K562 (cell line): ENCODE measurements around the gene ASF1B. TPM values are rescaled to one million over a fixed set of nuclear protein-coding genes. Genes with fewer than 3 reads are reported as not detected.
A peak's percentile ranks its signal among the peaks of the same experiment; 100 is the strongest.

ENCODE experiments used
- ATAC-seq: fragments of 200-7000 bp; cut with Tn5 transposase; 3 replicates; pipeline ENCODE4 v1.9.1; 2020; ENCODE audit warnings: moderate library complexity
- BruUV-seq: library from RNA; stranded (reverse); fragments of 400-500 nt; replicated peaks from 2 replicates; lab custom pipeline; 2021; lab: Mats Ljungman, UMichigan
- CTCF ChIA-PET: fragments of 300-600 bp; formaldehyde crosslinking; extraction: SDS; loops from one replicate; lab custom pipeline; 2021; ENCODE audit warnings: low intra/inter-chr PET ratio; lab: Yijun Ruan, JAX
- POLR2A ChIA-PET: fragments of 300-600, 350-650 bp; sonication (Branson Sonifier 250); formaldehyde crosslinking; extraction: SDS; loops from one replicate; lab custom pipeline; 2021; ENCODE audit warnings: antibody characterized with exemption, inconsistent platforms; lab: Yijun Ruan, JAX
- DNase-seq, 4 experiments: peaks; one replicate each; pipeline versions ENCODE4 v3.0.0 to v3.0.0-alpha.2; 2011 to 2018; ENCODE audit warnings: low spot score in 3 of 4, mixed read lengths in 3 of 4; ENCODE audit errors: extremely low read depth in 1 of 4
- FAIRE-seq: peaks from 2 replicates; lab custom pipeline; 2011; peaks lifted over from hg19 to GRCh38; lab: Jason Lieb, UNC
- H2AFZ ChIP-seq: 2 replicates; pipeline ENCODE4 v1.6.0; 2011; ENCODE audit warnings: low read depth, low read length, control low read depth, inconsistent platforms
- H3K27ac ChIP-seq: fragments of 200-600 bp; 3 replicates; pipeline ENCODE4 v1.8.0; 2011; ENCODE audit warnings: low read depth, mild to moderate bottlenecking, control low read depth, inconsistent platforms, low read length, moderate library complexity, mixed read lengths; ENCODE audit errors: extremely low read depth
- H3K27me3 ChIP-seq, 2 experiments: fragments of 300-600 bp in 1 of 2; 2 replicates in 1 of 2; 3 replicates in 1 of 2; pipeline versions ENCODE4 v1.6.0 to v1.8.0; 2011; ENCODE audit warnings: inconsistent platforms in 2 of 2, low read length in 2 of 2, mild to moderate bottlenecking in 1 of 2, mixed read lengths in 1 of 2, moderate library complexity in 1 of 2; ENCODE audit not compliant: control insufficient read depth in 2 of 2, insufficient read depth in 2 of 2
- H3K36me3 ChIP-seq: fragments of 300-600 bp; 3 replicates; pipeline ENCODE4 v1.8.0; 2011; ENCODE audit warnings: mild to moderate bottlenecking, low read length, inconsistent platforms; ENCODE audit not compliant: control insufficient read depth, insufficient read depth
- H3K4me1 ChIP-seq, 2 experiments: fragments of 200-600 bp in 1 of 2; replicated peaks in 1 of 2; 2 replicates in 1 of 2; 3 replicates in 1 of 2; pipeline versions ENCODE4 v1.5.1 to v1.8.0; 2011; ENCODE audit warnings: inconsistent platforms in 2 of 2, low read length in 2 of 2, mild to moderate bottlenecking in 1 of 2, mixed read lengths in 1 of 2, moderate library complexity in 1 of 2; ENCODE audit not compliant: control insufficient read depth in 2 of 2, insufficient read depth in 2 of 2
- H3K4me2 ChIP-seq: 2 replicates; pipeline ENCODE4 v1.6.1; 2011; ENCODE audit warnings: low read length, control low read depth, inconsistent platforms, mixed read lengths; ENCODE audit not compliant: insufficient read depth
- H3K4me3 ChIP-seq: fragments of 200-600 bp; sonication (generic), shearing (Covaris generic); 2 replicates; pipeline ENCODE4 v1.5.1; 2016; ENCODE audit warnings: control low read depth, inconsistent platforms
- H3K79me2 ChIP-seq: fragments of 200-600 bp; 3 replicates; pipeline ENCODE4 v1.8.0; 2011; ENCODE audit warnings: low read length, inconsistent platforms; ENCODE audit not compliant: control insufficient read depth, insufficient read depth
- H3K9ac ChIP-seq, 2 experiments: 2 replicates each; pipeline versions ENCODE4 v1.6.0 to v1.6.1; 2011; ENCODE audit warnings: low read depth in 2 of 2, low read length in 2 of 2, control low read depth in 1 of 2, inconsistent platforms in 1 of 2, mild to moderate bottlenecking in 1 of 2, mixed read lengths in 1 of 2; ENCODE audit not compliant: insufficient read depth in 1 of 2
- H3K9me1 ChIP-seq: one replicate; pipeline ENCODE4 v1.6.0; 2011; ENCODE audit warnings: inconsistent platforms, mild to moderate bottlenecking, low read length, moderate library complexity; ENCODE audit not compliant: control insufficient read depth, insufficient read depth
- H3K9me3 ChIP-seq: replicated peaks from 2 replicates; pipeline ENCODE4 v1.5.1; 2011; ENCODE audit warnings: low read depth, low read length, inconsistent platforms; ENCODE audit not compliant: control insufficient read depth, insufficient read depth
- H4K20me1 ChIP-seq: replicated peaks from 2 replicates; pipeline ENCODE4 v1.6.1; 2011; ENCODE audit warnings: low read length, inconsistent platforms, mixed read lengths; ENCODE audit not compliant: control insufficient read depth, insufficient read depth
- CSDE1 ChIP-seq, 2 experiments: fragments of 450-650 bp; IDR thresholded peaks; 2 replicates each; pipeline ENCODE4 v1.6.1; 2016; ENCODE audit warnings: mild to moderate bottlenecking in 1 of 2
- HMBOX1 ChIP-seq: sonication (generic); IDR thresholded peaks from 2 replicates; pipeline ENCODE4 v1.6.1; 2016
- RAD21 ChIP-seq, 2 experiments: fragments of 250-450 bp in 1 of 2; fragments of 450-650 bp in 1 of 2; sonication (Bioruptor Pico) in 1 of 2; formaldehyde crosslinking in 1 of 2; IDR thresholded peaks in 1 of 2; conservative IDR thresholded peaks in 1 of 2; 2 replicates each; pipeline versions ENCODE4 v1.4.0 to v1.8.0; 2020 to 2022; ENCODE audit warnings: mild to moderate bottlenecking in 2 of 2, moderate library complexity in 1 of 2
- SIN3A ChIP-seq, 2 experiments: fragments of 150-350 bp in 1 of 2; IDR thresholded peaks; 2 replicates each; pipeline ENCODE4 v1.6.1; 2011 to 2016; ENCODE audit warnings: borderline replicate concordance in 2 of 2, low read depth in 2 of 2, low read length in 2 of 2, mild to moderate bottlenecking in 2 of 2, moderate library complexity in 2 of 2; ENCODE audit not compliant: control insufficient read depth in 1 of 2
- WGBS: fragments of 100-300 bp; shearing (Covaris generic); methylation state at CpG from one replicate; pipeline ENCODE4 v1.1.6; 2016; ENCODE audit warnings: low coverage, mixed read lengths; ENCODE audit not compliant: insufficient coverage; ENCODE audit errors: missing lambda C conversion rate; 5-methylcytosine and 5-hydroxymethylcytosine counted together
- in situ Hi-C: fragments of 300-500 bp; cut with MboI; formaldehyde crosslinking; loops from 4 replicates; pipeline ENCODE4 v1.15.0; 2018; ENCODE audit warnings: inconsistent platforms, mixed read lengths
- intact Hi-C: fragments of 100-400 bp; cut with micrococcal nuclease; formaldehyde crosslinking; loops from 2 replicates; pipeline ENCODE4 v1.14.2; 2022
- polyA plus RNA-seq, 8 experiments: library from polyadenylated mRNA; depleted of rRNA in 4 of 8; stranded (reverse) in 5 of 8; unstranded in 3 of 8; fragments of >200 nt; fragmentation: Nextera tagmentation in 2 of 8; fragmentation: Illumina TruSeq in 1 of 8; extraction: Ambion mirVana in 2 of 8; extraction: Trizol in 1 of 8; gene quantifications; 2 replicates each; pipeline versions ENCODE4 v1.2.1 to v1.2.3, GENCODE V29; 2011 to 2014; ENCODE audit warnings: inconsistent platforms in 1 of 8, missing spikeins in 1 of 8
- total RNA-seq, 7 experiments: library from RNA; depleted of rRNA in 6 of 7; stranded (reverse); fragments of >200 nt in 6 of 7; fragmentation: Illumina TruSeq in 2 of 7; extraction: Trizol in 2 of 7; gene quantifications; 2 replicates each; pipeline versions ENCODE4 v1.2.1 to v1.2.3, GENCODE V29; 2011 to 2021; ENCODE audit warnings: low replicate concordance in 1 of 7
- TF ChIP-seq, protein P1 (sequence below): sonication (generic); formaldehyde crosslinking; IDR thresholded peaks from 2 replicates; pipeline ENCODE4 v1.8.0; 2022; ENCODE audit warnings: missing genetic modification reagents, mild to moderate bottlenecking, moderate library complexity, borderline replicate concordance
- TF ChIP-seq, protein P2 (sequence below): sonication (generic); formaldehyde crosslinking; IDR thresholded peaks from 2 replicates; pipeline ENCODE4 v1.9.0; 2022; ENCODE audit warnings: mild to moderate bottlenecking, missing genetic modification reagents

The ASF1B gene
- total and polyA plus RNA-seq, 9 of the 15 experiments (the other 6 are each of a cell fraction or from before 2014, with no cell fraction given), result 6.0 to 69.4 (median 53.3) TPM

- no TSS peak for BruUV-seq
- CTCF ChIA-PET, result no interaction called here
- H3K4me1 ChIP-seq, result peaks cover 0 to 3% of the 10 kb centered on the region in 2 experiments; a peak in 1 of 5 replicates
- in situ Hi-C loops (no loop called here), intact Hi-C loops (no loop called here)
- H3K9me3 ChIP-seq, result no peaks in the 10 kb centered on the region
- no peak overlapping the region for H3K4me3 ChIP-seq
- ATAC-seq (peak; percentile 48; the same call in 2 of the 3 replicates), DNase-seq (no peak), FAIRE-seq (no peak)
- H2AFZ ChIP-seq, result no peak overlapping the region
- H3K4me2 ChIP-seq, result no peak overlapping the region
- no peak overlapping the region for H3K27ac ChIP-seq
- no peaks in the 10 kb centered on the region for H3K79me2 ChIP-seq
- POLR2A ChIA-PET, result no interaction called here
- peaks cover 32% of the 10 kb centered on the region; the same call in 2 of the 3 replicates for H3K36me3 ChIP-seq
- H4K20me1 ChIP-seq, result no peaks in the 10 kb centered on the region
- no peaks in the 10 kb centered on the region for H3K27me3 ChIP-seq
- TF ChIP-seq HMBOX1 (no peak), SIN3A (IDR thresholded peaks at IDR 0.05; ENCODE audit: borderline replicate concordance in 2 of 2, control insufficient read depth in 1 of 2, low read depth in 2 of 2, low read length in 2 of 2) (no peak), CSDE1 (IDR thresholded peaks at IDR 0.05) (no peak), RAD21 (CRISPR knock-in tag; conservative IDR thresholded peaks at IDR 0.05 in 1 of 2, IDR thresholded peaks at IDR 0.05 in 1 of 2) (no peak)
- TF ChIP-seq, protein P1, sequence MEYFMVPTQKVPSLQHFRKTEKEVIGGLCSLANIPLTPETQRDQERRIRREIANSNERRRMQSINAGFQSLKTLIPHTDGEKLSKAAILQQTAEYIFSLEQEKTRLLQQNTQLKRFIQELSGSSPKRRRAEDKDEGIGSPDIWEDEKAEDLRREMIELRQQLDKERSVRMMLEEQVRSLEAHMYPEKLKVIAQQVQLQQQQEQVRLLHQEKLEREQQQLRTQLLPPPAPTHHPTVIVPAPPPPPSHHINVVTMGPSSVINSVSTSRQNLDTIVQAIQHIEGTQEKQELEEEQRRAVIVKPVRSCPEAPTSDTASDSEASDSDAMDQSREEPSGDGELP (CRISPR knock-in tag), result 0 out of 2 replicates have a peak, but pooled peaks have one; percentile 35
- TF ChIP-seq, protein P2, sequence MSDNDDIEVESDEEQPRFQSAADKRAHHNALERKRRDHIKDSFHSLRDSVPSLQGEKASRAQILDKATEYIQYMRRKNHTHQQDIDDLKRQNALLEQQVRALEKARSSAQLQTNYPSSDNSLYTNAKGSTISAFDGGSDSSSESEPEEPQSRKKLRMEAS (CRISPR knock-in tag), result 0 out of 2 replicates have a peak, but pooled peaks have one; percentile 20
- H3K9ac ChIP-seq, result no peak overlapping the region
- no peaks in the 10 kb centered on the region for H3K9me1 ChIP-seq
- WGBS, result 100% methylated on average over 1 of the region's 1 CpG
Measured at GRCh38 chr19:14103310-14103709, 33.1 kb downstream of the ASF1B start.
